C4-2B (cell line): Measurements from ENCODE around the gene UNC13B.

ENCODE experiments used
- CTCF ChIP-seq: fragments of 450-650 bp; conservative IDR thresholded peaks from 2 replicates; pipeline ENCODE4 v1.5.1; 2017; ENCODE audit warnings: mild to moderate bottlenecking
- ZFX ChIP-seq: fragments of 450-650 bp; IDR thresholded peaks from 2 replicates; pipeline ENCODE4 v1.6.1; 2017

GRCh38 chr9:35236692-35237091 is 74.9 kb downstream of the UNC13B start:
- TF ChIP-seq CTCF (no peak), ZFX (no peak)
